Neural cell (in vitro differentiated cells): ENCODE measurements around the gene CGB3. TPM values are rescaled to one million over a fixed set of nuclear protein-coding genes. Genes with fewer than 3 reads are reported as not detected.
"Not testable (repeated sequence)": the region's sequence is repeated elsewhere in the genome, so short reads cannot be mapped to it uniquely, and the experiment has no call there.

Source experiments
- H2AFZ ChIP-seq: fragments of 200-600, 300-800 bp; sonication (generic), shearing (Covaris generic); 2 replicates; pipeline ENCODE4 v1.6.0; 2014; ENCODE audit warnings: low read depth, mild to moderate bottlenecking, antibody characterized with exemption, low read length, moderate library complexity
- H3F3A ChIP-seq: fragments of 200-600 bp; shearing (Covaris generic); 2 replicates; pipeline ENCODE4 v1.6.1; 2016; ENCODE audit warnings: mild to moderate bottlenecking, moderate library complexity, mixed read lengths, antibody characterized with exemption, low read length; ENCODE audit not compliant: insufficient read depth, poor library complexity, severe bottlenecking
- H3K27ac ChIP-seq: fragments of 200-600, 300-800 bp; sonication (generic), shearing (Covaris generic); 2 replicates; pipeline ENCODE4 v1.5.1; 2014; ENCODE audit warnings: mild to moderate bottlenecking, low read length, moderate library complexity
- H3K27me3 ChIP-seq: fragments of 300-800, 200-600 bp; sonication (generic), shearing (Covaris generic); 2 replicates; pipeline ENCODE4 v1.6.0; 2014; ENCODE audit warnings: mild to moderate bottlenecking, low read depth, low read length, moderate library complexity; ENCODE audit not compliant: insufficient read depth
- H3K36me3 ChIP-seq: fragments of 300-800, 200-600 bp; sonication (generic), shearing (Covaris generic); 2 replicates; pipeline ENCODE4 v1.5.1; 2014; ENCODE audit warnings: mild to moderate bottlenecking, antibody characterized with exemption, low read length, moderate library complexity; ENCODE audit not compliant: insufficient read depth
- H3K4me2 ChIP-seq: fragments of 300-800, 200-600 bp; sonication (generic), shearing (Covaris generic); 2 replicates; pipeline ENCODE4 v1.6.0; 2014; ENCODE audit warnings: mild to moderate bottlenecking, low read length
- H3K4me3 ChIP-seq: fragments of 300-800, 200-600 bp; sonication (generic), shearing (Covaris generic); 2 replicates; pipeline ENCODE4 v1.5.1; 2014; ENCODE audit warnings: mild to moderate bottlenecking, low read length, moderate library complexity
- H3K79me2 ChIP-seq: fragments of 200-600 bp; shearing (Covaris generic); replicated peaks from 2 replicates; pipeline ENCODE4 v1.6.0; 2014; ENCODE audit warnings: mild to moderate bottlenecking, low read length, moderate library complexity; ENCODE audit not compliant: insufficient read depth
- H3K9ac ChIP-seq: fragments of 300-800, 200-600 bp; sonication (generic), shearing (Covaris generic); 2 replicates; pipeline ENCODE4 v1.6.1; 2016; ENCODE audit warnings: mild to moderate bottlenecking, low read length, mixed read lengths
- H3K9me2 ChIP-seq: fragments of 200-600 bp; shearing (Covaris generic); 2 replicates; pipeline ENCODE4 v1.6.1; 2016; ENCODE audit warnings: mild to moderate bottlenecking, low read length, mixed read lengths; ENCODE audit not compliant: insufficient read depth
- H3K9me3 ChIP-seq: fragments of 200-600, 300-800 bp; sonication (generic), shearing (Covaris generic); 2 replicates; pipeline ENCODE4 v1.6.1; 2016; ENCODE audit warnings: mild to moderate bottlenecking, mixed run types, low read length, moderate library complexity, mixed read lengths
- H4K20me1 ChIP-seq: fragments of 200-600 bp; shearing (Covaris generic); 2 replicates; pipeline ENCODE4 v1.6.1; 2016; ENCODE audit warnings: mild to moderate bottlenecking, mixed run types; ENCODE audit not compliant: insufficient read depth
- EZH2 ChIP-seq: fragments of 200-600, 300-800 bp; shearing (Covaris generic), sonication (generic); IDR thresholded peaks from 2 replicates; pipeline ENCODE4 v1.6.1; 2014; ENCODE audit warnings: antibody characterized with exemption, low read length, borderline replicate concordance, mild to moderate bottlenecking; ENCODE audit not compliant: insufficient read depth, poor library complexity, severe bottlenecking
- POLR2AphosphoS5 ChIP-seq: IDR thresholded peaks from 2 replicates; pipeline ENCODE4 v1.6.1; 2012
- RAD21 ChIP-seq: fragments of 450-650 bp; conservative IDR thresholded peaks from 2 replicates; pipeline ENCODE4 v1.6.1; 2014; ENCODE audit warnings: antibody characterized with exemption, mild to moderate bottlenecking, moderate library complexity
- TAF1 ChIP-seq: IDR thresholded peaks from 2 replicates; pipeline ENCODE4 v1.6.1; 2012; ENCODE audit warnings: low read depth
- polyA plus RNA-seq: library from polyadenylated mRNA; depleted of rRNA; stranded (reverse); fragments of >200 nt; gene quantifications from 2 replicates; pipeline ENCODE4 v1.2.3, GENCODE V29; 2014
- TF ChIP-seq, protein P1 (sequence below): fragments of 450-650 bp; IDR thresholded peaks from 2 replicates; pipeline ENCODE4 v1.5.1; 2014; ENCODE audit warnings: antibody characterized with exemption, mild to moderate bottlenecking, moderate library complexity; ENCODE audit not compliant: poor library complexity, severe bottlenecking
- TF ChIP-seq, protein P2 (sequence below): IDR thresholded peaks from 2 replicates; pipeline ENCODE4 v1.6.1; 2012; ENCODE audit warnings: borderline replicate concordance

Gene CGB3
- polyA plus RNA-seq, 1 donor from 2014 or later, result not detected

GRCh38 chr19:49056101-49056901 lies 32.2 kb upstream of the CGB3 start:
- H3K27me3 ChIP-seq, result peaks cover 32% of the 10 kb centered on the region
- H3K27ac ChIP-seq, result no peak overlapping the region

GRCh38 chr19:49050376-49051033 lies 26.4 kb upstream of the CGB3 start:
- not testable (repeated sequence) for H3K4me2 ChIP-seq, H2AFZ ChIP-seq, H3K27me3 ChIP-seq, H3K9me2 ChIP-seq, H4K20me1 ChIP-seq, H3K36me3 ChIP-seq, H3K79me2 ChIP-seq, H3K27ac ChIP-seq, H3K9ac ChIP-seq, H3F3A ChIP-seq, H3K4me3 ChIP-seq, H3K9me3 ChIP-seq

More at GRCh38 chr19:49056101-49056901, 32.2 kb upstream of the CGB3 start:
- no peaks in the 10 kb centered on the region for H3F3A ChIP-seq
- no peaks in the 10 kb centered on the region for H3K79me2 ChIP-seq
- no peaks in the 10 kb centered on the region for H3K9me3 ChIP-seq
- no peaks in the 10 kb centered on the region for H3K36me3 ChIP-seq
- H4K20me1 ChIP-seq, result no peaks in the 10 kb centered on the region
- peak overlapping the region; percentile 58 for H3K4me3 ChIP-seq
- H3K9me2 ChIP-seq, result no peaks in the 10 kb centered on the region
- no peak overlapping the region for H3K4me2 ChIP-seq
- TF ChIP-seq, protein P1, sequence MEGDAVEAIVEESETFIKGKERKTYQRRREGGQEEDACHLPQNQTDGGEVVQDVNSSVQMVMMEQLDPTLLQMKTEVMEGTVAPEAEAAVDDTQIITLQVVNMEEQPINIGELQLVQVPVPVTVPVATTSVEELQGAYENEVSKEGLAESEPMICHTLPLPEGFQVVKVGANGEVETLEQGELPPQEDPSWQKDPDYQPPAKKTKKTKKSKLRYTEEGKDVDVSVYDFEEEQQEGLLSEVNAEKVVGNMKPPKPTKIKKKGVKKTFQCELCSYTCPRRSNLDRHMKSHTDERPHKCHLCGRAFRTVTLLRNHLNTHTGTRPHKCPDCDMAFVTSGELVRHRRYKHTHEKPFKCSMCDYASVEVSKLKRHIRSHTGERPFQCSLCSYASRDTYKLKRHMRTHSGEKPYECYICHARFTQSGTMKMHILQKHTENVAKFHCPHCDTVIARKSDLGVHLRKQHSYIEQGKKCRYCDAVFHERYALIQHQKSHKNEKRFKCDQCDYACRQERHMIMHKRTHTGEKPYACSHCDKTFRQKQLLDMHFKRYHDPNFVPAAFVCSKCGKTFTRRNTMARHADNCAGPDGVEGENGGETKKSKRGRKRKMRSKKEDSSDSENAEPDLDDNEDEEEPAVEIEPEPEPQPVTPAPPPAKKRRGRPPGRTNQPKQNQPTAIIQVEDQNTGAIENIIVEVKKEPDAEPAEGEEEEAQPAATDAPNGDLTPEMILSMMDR, result peak; percentile 52
- TF ChIP-seq, protein P2, sequence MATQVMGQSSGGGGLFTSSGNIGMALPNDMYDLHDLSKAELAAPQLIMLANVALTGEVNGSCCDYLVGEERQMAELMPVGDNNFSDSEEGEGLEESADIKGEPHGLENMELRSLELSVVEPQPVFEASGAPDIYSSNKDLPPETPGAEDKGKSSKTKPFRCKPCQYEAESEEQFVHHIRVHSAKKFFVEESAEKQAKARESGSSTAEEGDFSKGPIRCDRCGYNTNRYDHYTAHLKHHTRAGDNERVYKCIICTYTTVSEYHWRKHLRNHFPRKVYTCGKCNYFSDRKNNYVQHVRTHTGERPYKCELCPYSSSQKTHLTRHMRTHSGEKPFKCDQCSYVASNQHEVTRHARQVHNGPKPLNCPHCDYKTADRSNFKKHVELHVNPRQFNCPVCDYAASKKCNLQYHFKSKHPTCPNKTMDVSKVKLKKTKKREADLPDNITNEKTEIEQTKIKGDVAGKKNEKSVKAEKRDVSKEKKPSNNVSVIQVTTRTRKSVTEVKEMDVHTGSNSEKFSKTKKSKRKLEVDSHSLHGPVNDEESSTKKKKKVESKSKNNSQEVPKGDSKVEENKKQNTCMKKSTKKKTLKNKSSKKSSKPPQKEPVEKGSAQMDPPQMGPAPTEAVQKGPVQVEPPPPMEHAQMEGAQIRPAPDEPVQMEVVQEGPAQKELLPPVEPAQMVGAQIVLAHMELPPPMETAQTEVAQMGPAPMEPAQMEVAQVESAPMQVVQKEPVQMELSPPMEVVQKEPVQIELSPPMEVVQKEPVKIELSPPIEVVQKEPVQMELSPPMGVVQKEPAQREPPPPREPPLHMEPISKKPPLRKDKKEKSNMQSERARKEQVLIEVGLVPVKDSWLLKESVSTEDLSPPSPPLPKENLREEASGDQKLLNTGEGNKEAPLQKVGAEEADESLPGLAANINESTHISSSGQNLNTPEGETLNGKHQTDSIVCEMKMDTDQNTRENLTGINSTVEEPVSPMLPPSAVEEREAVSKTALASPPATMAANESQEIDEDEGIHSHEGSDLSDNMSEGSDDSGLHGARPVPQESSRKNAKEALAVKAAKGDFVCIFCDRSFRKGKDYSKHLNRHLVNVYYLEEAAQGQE, result no peak
- TF ChIP-seq EZH2 (no peak), POLR2AphosphoS5 (no peak), TAF1 (no peak), RAD21 (no peak)
- H2AFZ ChIP-seq, result no peak overlapping the region
- no peak overlapping the region for H3K9ac ChIP-seq

DNA sequence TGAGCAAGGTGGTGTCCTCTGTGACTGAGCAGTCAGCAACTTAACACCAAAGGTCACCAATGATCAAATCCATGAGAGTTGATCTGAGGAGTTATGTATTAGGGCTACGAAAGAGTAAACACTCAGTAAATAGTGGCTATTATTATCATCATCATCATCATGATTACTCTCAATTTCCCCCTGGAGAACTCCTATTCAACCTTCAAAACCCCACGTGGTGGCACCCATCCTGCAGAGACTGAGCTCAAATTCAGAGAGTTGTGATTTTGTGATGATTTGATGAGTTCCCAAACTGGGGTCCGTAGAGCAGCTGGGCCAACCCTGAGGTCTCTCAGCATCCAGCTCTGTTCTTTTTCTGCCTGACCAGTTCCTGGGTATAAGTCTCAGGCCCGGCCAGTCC lies 25.7 kb upstream of the CGB3 start:
- H3K79me2 ChIP-seq, H3K36me3 ChIP-seq, H2AFZ ChIP-seq, H4K20me1 ChIP-seq, H3K27ac ChIP-seq, H3K9ac ChIP-seq, H3K4me2 ChIP-seq, H3K9me3 ChIP-seq, H3F3A ChIP-seq, H3K4me3 ChIP-seq, H3K9me2 ChIP-seq, H3K27me3 ChIP-seq: not testable (repeated sequence)

DNA sequence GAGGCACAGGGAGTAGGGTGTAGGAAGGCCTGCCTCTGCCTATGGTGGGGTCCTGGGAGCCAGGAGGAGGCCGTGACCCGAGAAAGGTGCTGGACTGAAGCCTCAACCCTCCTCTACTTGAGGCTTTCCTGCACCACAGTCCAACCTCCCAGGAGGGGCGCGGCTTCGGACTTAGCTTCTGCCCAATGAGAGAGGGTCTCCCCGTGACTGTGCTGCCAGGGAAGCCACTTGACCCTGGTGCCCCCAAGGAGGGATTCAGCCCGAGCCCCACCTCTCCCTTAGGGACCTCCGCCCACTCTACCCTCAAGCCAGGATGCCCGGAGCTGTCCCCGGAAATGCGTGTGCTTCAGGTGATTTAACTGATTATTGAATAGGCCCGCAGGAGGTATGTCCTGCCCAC lies 24.9 kb upstream of the CGB3 start, which contains the start of gene CGB8:
Gene CGB8, minus strand, starts transcription at position 101 of the 400 bp plus-strand sequence. CDS start 372 bp downstream, outside the sequence.
- not testable (repeated sequence) for H3K9ac ChIP-seq, H4K20me1 ChIP-seq, H3K4me2 ChIP-seq, H3K4me3 ChIP-seq, H2AFZ ChIP-seq, H3K9me3 ChIP-seq, H3K27me3 ChIP-seq, H3K79me2 ChIP-seq, H3K9me2 ChIP-seq, H3K27ac ChIP-seq, H3K36me3 ChIP-seq, H3F3A ChIP-seq

- H4K20me1 ChIP-seq, H3K9me3 ChIP-seq, H3K27me3 ChIP-seq, H2AFZ ChIP-seq, H3K4me2 ChIP-seq, H3K36me3 ChIP-seq, H3K4me3 ChIP-seq, H3K27ac ChIP-seq, H3K9me2 ChIP-seq, H3F3A ChIP-seq, H3K79me2 ChIP-seq, H3K9ac ChIP-seq: not testable (repeated sequence)
Measured at GRCh38 chr19:49043548-49043947, 19.4 kb upstream of the CGB3 start, which contains the start of gene CGB5. CGB5 (plus strand) TSS chr19:49043848; CDS start chr19:49044210, 362 bp downstream.
